Inflammatory macrophage treated with lipopolysaccharide for 1 hour (primary cell): Measurements from ENCODE around the gene LELP1.
"Not testable (repeated sequence)": the region's sequence is repeated elsewhere in the genome, so short reads cannot be mapped to it uniquely, and the experiment has no call there.

ENCODE experiments used
- DNase-seq, 2 donors: peaks; one replicate each; pipeline ENCODE4 v3.0.0-alpha.2; 2020 to 2022

Gene LELP1

GRCh38 chr1:153229076-153229829, 26.0 kb downstream of the LELP1 start:
- not testable (repeated sequence) for DNase-seq

GRCh38 chr1:153231363-153231762, 28.1 kb downstream of the LELP1 start:
- no peak for DNase-seq

GRCh38 chr1:153231785-153232184, 28.6 kb downstream of the LELP1 start:
- peak; percentile 39 to 65 for DNase-seq

GRCh38 chr1:153232553-153232952, 29.3 kb downstream of the LELP1 start:
- DNase-seq: peak; percentile 39 to 49

- no peak for DNase-seq
These were observed 30.2 kb downstream of the LELP1 start for GRCh38 chr1:153233448-153233847.

GRCh38 chr1:153238527-153238926, 35.3 kb downstream of the LELP1 start:
- no peak for DNase-seq

GRCh38 chr1:153242160-153242559, 38.9 kb downstream of the LELP1 start:
- no peak for DNase-seq

- DNase-seq: no peak
These were observed 42.2 kb downstream of the LELP1 start for GRCh38 chr1:153245466-153245865.

- DNase-seq: no peak
These were observed 42.8 kb downstream of the LELP1 start for GRCh38 chr1:153246018-153246417.

GRCh38 chr1:153246825-153247224, 43.6 kb downstream of the LELP1 start:
- no peak for DNase-seq

GRCh38 chr1:153248176-153248879, 45.1 kb downstream of the LELP1 start:
- no peak for DNase-seq

GRCh38 chr1:153250166-153250565, 46.9 kb downstream of the LELP1 start:
- DNase-seq: no peak

- no peak for DNase-seq
These were observed 47.9 kb downstream of the LELP1 start for GRCh38 chr1:153251087-153251486.

- DNase-seq: no peak
These were observed 48.3 kb downstream of the LELP1 start for GRCh38 chr1:153251562-153251961.

- DNase-seq: no peak
These were observed 48.8 kb downstream of the LELP1 start for GRCh38 chr1:153251988-153252387.

GRCh38 chr1:153253076-153253475, 49.8 kb downstream of the LELP1 start:
- DNase-seq: no peak

- no peak for DNase-seq
These were observed 50.5 kb downstream of the LELP1 start for GRCh38 chr1:153253693-153254092.
